ENCODE measurements around the gene CCDC27.

The CCDC27 gene

DNA sequence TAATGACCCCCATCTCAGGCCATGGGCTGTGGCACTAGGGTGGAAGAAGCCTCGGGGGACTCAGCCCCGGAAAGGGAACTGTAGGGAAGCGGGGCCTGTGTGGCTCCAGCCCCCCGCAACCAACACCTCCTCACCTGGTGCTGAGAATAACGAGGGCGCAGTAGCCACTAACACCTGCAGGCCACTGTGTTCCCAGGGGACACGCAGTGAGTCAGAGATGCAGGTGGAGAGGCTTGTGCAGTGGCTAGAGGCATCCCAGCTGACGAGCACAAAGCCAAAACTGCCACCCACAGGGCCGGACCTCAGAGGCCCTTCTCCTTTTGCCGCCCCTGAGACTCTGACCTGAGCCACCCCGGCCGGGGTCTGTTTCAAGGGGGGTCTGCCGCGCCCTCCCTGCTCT lies 33.5 kb upstream of the CCDC27 start:
- no peak for DNase-seq (ENCODE audit: low read depth in 2 of 2)

DNA sequence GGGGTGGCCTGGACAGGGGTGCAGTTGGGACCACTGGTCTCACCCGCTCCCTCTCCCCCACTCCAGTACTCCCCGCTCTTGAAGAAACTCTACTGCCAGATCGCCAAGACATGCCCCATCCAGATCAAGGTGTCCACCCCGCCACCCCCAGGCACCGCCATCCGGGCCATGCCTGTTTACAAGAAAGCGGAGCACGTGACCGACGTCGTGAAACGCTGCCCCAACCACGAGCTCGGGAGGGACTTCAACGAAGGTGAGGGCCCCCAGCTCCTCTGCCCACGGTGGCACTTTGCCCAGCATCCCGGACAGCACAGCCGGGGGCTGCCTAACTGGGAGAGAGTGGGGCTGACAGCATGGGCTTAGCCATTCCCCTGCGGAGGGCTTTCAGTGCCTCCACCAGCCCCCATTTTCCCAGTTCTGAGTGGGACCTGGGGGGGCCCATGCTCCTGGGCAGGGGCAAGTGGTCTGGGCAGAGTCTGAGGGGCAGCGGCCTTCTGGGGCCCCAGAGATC lies 30.2 kb upstream of the CCDC27 start:
- DNase-seq (ENCODE audit: low read depth in 2 of 2), result no peak

DNA sequence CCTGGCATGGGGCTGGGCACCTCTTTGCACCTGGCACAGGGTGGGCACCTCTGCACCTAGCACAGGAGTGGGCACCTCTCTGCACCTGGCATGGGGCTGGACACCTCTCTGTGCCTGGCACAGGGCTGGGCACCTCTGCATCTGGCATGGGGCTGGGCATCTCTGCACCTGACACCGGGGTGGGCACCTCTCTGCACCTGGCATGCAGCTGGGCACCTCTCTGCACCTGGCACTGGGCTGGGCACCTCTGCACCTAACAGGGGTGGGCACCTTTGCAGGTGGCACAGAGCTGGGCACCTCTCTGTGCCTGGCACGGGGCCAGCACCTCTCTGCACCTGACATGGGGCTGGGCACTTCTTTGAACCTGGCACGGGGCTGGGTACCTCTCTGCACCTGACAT lies 29.4 kb upstream of the CCDC27 start:
- no peak for DNase-seq (ENCODE audit: low read depth in 2 of 2)

DNA sequence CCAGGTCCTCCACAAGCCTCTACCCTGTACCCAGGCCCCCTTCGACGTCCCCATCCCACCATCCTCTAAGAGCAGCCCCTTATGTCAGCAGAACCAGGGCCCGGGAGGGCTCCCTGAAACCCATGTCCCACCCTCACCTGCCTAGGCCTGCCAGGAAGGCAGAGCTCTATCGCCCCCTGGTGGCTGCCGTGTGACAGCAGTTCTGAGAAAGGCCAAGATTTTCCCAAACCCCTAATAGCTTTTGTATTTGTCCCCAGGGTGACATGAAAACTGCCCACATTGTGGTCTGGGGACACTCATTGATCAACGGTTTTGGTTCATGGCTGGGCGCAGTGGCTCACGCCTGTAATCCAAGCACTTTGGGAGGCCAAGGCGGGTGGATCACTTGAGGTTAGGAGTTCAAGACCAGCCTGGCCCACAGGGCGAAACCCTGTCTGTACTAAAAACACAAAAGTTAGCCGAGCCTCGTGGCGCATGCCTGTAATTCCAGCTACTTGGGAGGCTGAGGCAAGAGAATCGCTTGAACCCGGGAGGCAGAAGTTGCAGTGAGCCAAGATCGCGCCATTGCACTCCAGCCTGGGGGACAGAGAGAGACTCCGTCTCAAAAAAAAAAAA lies 27.7 kb upstream of the CCDC27 start:
- peak; percentile 32 to 50 for DNase-seq (ENCODE audit: low read depth in 2 of 2)

DNA sequence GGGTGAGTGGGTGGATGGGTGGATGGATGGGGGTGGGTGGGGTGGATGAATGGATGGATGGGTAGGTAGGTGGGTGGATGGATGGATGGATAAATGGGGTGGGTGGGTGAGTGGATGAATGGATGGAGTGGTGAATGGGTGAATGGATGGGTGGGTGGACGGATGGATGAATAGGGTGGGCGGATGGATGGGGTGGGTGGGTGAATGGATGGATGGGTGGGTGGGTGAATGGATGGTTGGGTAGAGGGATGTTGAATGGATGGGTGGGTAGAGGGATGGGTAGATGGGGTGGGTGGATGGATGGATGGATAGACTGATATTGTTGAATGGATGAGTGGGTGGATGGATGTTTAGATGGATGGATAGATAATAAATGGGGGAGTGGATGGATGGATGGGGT lies 26.9 kb upstream of the CCDC27 start:
- no peak for DNase-seq (ENCODE audit: low read depth in 2 of 2)

DNA sequence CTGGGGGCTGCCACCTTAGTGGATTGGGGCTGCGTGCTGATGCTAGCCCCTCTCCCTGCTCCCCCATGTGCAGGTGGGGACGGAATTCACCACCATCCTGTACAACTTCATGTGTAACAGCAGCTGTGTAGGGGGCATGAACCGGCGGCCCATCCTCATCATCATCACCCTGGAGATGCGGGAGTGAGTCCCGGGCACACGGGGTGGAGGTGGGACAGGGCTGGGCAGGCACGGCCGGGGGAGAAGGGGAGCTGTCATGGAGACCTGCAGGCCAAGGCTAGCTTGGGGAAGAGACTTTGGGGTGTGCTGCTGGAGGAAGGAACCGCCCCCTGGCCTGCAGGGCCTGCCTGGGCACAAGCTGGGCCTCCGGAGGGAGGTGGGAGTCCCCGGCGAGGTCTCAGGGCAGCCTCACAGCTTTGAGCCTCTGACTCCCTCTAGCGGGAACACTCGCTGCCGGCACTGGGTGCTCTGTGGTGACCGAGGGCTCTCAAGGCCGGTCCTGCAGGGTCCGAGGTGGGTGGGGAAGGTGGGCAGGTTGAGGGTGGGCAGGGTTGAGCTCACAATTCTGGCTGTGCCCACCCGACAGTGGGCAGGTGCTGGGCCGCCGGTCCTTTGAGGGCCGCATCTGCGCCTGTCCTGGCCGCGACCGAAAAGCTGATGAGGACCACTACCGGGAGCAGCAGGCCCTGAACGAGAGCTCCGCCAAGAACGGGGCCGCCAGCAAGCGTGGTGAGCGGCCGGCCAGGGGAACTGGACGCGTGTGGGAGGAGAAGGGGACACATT lies 25.0 kb upstream of the CCDC27 start:
- no peak for DNase-seq (ENCODE audit: low read depth in 2 of 2)

DNA sequence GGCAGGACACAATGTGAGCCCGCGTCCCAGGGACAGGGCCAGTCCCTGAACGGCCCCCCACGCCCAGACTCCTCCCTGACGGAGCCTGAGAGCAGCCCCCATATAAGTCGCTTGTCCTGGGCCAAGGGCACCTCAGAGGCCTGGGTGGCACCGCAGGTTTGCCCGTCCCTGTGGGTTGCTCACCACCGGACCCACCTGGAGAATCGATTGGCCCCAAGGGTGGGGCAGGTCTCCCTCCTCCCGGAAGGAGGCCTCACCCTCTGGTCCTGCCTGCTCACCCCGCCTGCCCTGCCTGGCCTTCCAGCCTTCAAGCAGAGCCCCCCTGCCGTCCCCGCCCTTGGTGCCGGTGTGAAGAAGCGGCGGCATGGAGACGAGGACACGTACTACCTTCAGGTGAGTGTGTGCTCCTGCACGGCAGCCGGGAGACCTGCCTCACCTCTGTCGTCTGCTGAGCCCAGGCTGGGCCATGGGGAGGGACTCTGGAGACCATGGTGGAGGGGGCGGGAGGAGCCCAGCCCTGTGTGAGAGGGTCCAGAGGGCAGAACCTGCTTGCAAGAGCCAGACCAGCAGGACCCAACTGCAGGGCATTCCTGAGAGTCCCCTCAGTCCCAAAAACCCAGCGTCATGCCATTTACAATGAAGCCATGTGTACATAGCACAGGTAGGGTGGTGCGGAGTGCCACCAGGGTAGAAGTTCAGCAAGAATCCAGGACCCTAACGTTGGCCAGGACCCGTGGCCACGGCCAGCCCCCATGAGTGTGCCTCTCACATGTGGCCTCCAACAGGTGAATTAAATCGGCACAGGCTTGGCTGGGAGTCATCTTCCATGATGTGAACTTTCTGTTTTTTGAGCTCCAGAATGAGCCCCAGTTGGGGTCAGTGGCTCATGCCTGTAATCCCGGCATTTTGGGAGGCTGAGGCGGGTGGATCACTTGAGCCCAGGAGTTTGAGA lies 24.1 kb upstream of the CCDC27 start:
- DNase-seq (ENCODE audit: low read depth in 2 of 2), result no peak

DNA sequence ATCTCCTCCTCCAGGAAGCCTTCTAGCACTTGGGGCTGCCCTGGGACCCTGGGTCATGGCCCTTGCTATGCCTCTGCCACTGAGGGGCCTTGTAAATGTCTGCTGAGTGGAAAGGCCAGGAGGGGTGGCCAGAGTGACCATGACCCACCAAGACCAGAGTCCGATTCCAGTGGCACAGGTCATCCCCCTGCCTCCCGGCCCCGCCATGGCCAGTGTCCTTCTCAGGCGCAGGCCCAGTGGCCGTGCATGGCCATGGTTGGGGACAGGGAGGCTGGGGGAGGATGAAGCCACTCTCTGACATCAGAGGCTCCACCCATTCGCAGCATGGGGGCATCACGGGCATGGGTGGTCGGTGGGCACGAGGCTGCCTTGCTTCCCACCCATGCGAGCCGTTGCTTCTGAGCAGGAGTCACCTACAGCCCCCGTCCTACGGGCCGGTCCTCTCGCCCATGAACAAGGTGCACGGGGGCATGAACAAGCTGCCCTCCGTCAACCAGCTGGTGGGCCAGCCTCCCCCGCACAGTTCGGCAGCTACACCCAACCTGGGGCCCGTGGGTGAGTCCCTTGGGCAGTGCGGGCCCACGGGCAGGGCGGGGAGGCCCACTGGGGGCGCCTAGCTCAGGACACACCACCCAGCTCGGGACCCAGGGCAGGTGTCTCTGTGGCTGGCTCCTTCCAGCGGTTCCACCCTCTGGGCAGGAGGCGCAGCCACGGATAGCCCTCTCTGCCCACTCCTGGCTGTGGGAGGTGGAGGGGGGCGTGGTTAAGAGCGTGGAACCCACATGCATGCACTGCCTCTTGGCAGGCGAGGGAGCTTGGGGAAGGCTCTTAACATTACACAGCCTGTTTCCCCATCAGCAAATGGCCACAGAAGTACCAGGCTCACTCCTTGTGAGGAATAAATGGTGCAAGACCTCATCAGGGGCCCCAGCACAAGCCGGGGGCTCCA lies 22.4 kb upstream of the CCDC27 start:
- DNase-seq (ENCODE audit: low read depth in 2 of 2), result no peak

DNA sequence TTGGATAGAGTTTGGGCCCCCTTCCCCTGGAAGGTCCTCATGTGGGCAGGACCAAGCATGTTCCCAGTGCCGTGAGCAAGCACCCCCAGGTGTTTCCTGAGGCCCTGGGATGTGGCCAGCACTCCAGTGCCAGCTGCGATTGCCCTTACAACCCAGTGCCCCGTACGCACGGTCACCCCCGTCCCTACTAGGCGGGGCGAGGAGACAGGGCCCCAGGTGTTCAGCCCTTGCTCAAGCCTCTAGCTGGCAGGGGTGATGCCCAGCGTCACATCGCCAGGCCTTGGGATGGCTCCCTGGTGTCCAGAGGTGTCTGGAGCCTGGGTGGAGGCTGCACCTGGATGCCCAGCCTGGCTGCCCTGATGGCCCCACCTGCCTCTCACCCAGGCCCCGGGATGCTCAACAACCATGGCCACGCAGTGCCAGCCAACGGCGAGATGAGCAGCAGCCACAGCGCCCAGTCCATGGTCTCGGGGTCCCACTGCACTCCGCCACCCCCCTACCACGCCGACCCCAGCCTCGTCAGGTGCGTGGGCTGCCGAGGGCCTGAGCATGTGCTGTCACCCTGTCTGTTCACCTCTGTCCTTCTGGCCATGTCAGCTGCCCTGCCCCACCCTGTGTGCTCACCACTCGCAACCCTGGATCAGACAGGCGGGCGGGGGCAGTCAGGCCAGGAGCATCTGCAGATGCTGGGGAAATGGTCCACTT lies 21.6 kb upstream of the CCDC27 start:
- no peak for DNase-seq (ENCODE audit: low read depth in 2 of 2)

DNA sequence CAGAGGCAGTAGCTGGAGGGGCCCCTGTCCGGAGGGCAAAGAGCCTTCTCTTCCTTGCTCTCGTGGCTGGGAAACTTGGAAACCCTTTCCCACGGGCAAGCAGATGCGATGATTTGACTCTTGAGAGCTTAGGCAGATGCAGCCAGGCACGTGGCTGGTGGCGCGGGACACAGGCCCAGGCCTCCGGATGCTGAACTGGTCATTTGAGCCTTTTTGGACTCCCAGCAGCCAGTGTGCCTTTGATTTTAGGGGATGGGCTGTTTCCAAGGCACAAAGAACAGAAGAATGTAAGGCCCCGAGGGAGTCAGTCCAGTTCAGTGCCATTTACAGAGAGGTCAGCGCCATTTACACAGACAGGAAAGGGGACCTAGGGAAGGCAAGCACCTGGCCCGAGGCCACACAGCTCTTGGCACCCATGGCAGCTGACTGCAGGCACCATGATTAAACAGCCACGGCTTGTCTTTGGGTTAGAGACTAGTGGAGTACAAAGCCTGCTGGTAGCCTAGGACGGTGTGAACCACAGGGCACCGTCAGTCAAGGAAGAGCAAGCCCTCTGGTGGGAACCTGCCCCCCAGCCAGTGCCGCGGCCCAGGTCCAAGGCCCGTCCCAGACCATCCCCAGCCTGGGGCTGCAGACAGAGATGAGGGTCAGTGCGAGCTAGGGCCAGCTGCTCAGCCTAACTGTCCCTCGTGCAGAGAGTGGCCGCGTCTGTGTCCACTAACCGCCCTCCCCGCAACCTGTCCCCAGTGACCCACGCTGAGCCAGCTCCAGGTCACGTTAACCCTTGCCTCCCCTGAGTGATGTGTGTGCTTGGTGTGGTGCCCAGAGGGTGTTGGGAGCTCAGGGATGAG lies 20.4 kb upstream of the CCDC27 start:
- DNase-seq (ENCODE audit: low read depth in 2 of 2), result no peak

DNA sequence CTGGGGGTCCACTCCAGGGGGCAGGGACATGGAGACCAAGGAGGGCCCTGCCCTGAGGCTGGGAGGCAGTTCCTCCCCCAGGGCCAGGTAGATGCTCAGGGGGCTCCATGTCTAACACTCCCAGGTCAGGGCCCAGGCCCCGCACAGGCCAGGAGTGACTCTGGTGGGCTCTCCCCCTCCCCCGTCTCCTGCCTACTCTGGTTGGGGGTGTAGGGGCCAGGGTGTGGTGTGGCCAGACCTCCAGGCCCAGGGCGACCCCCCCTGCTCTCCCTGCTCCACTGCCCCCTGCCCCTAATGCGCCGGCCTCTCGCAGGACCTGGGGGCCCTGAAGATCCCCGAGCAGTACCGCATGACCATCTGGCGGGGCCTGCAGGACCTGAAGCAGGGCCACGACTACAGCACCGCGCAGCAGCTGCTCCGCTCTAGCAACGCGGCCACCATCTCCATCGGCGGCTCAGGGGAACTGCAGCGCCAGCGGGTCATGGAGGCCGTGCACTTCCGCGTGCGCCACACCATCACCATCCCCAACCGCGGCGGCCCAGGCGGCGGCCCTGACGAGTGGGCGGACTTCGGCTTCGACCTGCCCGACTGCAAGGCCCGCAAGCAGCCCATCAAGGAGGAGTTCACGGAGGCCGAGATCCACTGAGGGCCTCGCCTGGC lies 19.7 kb upstream of the CCDC27 start:
- no peak for DNase-seq (ENCODE audit: low read depth in 2 of 2)

DNA sequence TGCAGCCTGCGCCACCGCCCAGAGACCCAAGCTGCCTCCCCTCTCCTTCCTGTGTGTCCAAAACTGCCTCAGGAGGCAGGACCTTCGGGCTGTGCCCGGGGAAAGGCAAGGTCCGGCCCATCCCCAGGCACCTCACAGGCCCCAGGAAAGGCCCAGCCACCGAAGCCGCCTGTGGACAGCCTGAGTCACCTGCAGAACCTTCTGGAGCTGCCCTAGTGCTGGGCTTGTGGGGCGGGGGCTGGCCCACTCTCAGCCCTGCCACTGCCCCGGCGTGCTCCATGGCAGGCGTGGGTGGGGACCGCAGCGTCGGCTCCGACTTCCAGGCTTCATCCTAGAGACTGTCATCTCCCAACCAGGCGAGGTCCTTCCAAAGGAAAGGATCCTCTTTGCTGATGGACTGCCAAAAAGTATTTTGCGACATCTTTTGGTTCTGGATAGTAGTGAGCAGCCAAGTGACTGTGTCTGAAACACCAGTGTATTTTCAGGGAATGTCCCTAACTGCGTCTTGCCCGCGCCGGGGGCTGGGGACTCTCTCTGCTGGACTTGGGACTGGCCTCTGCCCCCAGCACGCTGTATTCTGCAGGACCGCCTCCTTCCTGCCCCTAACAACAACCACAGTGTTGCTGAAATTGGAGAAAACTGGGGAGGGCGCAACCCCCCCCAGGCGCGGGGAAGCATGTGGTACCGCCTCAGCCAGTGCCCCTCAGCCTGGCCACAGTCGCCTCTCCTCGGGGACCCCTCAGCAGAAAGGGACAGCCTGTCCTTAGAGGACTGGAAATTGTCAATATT lies 19.0 kb upstream of the CCDC27 start:
- no peak for DNase-seq (ENCODE audit: low read depth in 2 of 2)

DNA sequence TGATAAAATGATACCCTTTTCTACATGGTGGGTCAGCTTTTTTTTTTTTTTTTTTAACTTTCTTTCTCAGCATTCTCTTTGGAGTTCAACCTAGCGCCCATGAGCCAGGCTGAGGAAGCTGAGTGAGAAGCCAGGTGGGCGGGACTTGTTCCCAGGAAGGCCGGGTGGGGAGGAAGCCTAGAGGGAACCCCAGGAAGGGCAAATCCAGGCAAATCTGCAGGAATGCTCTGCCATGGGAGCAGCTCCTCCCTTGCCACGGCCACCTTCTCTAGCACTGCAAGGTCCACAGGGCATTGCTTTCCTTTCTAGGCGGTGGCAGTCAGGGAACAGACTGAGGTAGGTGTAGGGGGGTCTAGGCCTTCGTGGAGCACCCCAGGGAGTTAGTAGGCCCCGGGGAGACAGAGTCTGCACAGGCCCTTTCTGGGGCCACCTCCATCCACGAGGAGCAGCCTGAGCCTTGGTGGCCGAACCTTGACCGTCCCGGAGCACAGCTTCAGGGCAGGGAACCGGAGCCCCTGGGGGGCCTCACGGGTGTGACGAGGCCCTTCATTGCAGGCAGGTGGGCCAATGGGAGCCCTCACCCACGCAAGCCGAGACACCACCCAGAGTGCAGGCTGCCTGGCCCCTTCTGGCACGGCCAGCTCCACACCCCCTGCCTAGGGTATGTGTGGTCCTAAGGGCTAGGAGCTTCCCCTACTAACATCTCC lies 18.2 kb upstream of the CCDC27 start:
- no peak for DNase-seq (ENCODE audit: low read depth in 2 of 2)

DNA sequence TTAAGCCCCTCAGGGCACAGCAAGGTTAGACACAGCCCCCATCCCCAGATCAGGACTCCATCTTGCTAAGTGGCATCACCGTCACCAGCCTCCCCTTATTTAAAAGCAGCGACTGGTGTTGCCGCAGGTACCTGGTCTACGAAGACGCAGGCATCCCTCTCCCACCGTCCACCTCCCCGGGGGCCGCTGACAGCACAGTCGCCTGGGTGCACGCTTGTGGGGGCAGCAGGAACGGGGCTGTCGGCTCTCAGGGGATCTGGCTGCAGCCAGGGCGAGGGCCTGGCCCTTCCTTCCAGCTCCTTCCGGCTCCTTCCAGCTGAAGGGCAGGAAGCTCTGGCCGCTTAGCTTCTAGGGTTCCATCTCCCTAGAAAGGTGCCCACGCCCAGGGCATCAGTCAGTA lies 17.6 kb upstream of the CCDC27 start:
- DNase-seq (ENCODE audit: low read depth in 2 of 2), result no peak

DNA sequence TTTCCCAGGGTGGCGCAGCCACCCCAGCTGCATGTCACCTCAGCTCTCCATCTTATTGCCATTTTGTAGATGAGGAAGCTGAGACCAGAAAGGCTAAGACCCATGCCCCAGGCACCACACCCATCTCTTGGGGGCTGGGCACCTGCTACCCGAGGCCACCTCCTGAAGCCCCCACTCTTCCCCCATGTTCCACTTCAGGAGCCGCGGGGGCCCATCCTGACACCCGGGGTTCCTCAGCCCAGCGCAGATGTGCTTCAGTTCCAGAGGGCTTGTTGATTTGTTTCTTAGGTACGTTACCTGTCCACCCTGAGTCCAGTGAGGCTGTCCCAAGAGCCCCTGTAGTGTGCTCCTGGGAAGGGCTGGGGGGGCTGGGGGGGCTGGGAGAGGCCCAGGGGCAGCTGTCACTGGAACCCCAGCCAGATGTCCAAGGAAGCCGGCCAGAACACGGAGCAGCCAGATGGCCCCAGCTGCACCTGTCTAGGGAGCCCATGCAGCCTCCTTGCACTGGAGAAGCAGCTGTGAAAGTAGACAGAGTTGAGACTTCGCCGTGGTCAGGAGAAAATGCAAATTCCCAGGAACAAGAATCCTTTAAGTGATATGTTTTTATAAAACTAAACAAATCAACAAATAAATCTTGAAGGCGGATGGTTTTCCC lies 17.1 kb upstream of the CCDC27 start:
- no peak for DNase-seq (ENCODE audit: low read depth in 2 of 2)

DNA sequence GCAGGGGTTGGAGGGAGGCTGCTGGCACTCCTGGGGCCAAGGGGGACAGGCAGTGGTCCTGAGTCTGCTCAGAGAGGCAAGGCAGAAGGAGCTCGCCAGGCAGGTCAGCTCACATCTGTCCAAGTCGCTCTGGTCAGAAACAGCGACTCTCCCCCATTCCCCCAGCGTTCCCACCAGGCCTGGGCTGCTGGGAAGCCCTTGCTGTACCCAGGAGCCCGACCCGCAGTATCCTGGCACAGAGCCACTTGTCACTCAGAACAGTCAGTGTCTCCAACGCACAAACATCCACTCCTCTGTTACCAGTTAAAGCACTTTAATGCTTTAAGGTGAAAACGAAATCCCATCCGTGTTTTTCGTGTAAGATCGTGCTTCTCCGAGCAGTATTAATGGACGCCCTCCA lies 16.6 kb upstream of the CCDC27 start:
- no peak for DNase-seq (ENCODE audit: low read depth in 2 of 2)

DNA sequence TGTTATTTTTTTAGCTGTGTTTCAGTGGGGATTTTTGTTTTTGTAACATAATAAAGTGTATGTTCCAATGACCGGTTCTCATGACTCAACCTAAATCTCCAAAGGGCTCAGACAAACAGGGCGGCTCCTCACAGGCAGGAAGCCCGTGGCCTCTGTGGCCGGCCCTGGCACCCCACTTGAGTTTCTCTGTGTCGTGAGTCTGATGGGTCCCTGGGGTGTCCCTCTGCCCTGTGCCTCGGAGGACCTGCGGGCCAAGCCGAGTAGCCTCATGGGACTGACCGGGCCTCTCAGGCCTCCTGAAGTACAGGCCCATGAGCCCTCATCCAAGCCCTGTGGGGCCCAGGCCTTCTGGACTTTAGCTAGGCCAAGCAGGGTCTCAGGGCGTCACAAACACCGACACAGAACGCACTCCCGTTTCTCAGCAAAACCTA lies 16.1 kb upstream of the CCDC27 start:
- no peak for DNase-seq (ENCODE audit: low read depth in 2 of 2)

Measured in stimulated activated CD8-positive, alpha-beta memory T cell treated with anti-CD3 and anti-CD28 coated beads, Interleukin-15, amount 100 ng/mL, for 4 hours (primary cell).